HG02763 (cell line): ENCODE results near the gene C10orf90.

Experiments used
- ATAC-seq: cut with Tn5 transposase; IDR thresholded peaks from one replicate; pipeline ENCODE4 v1.9.1; 2021; ENCODE audit warnings: mild to moderate bottlenecking, moderate library complexity; ENCODE audit not compliant: unreplicated experiment

The C10orf90 gene

DNA sequence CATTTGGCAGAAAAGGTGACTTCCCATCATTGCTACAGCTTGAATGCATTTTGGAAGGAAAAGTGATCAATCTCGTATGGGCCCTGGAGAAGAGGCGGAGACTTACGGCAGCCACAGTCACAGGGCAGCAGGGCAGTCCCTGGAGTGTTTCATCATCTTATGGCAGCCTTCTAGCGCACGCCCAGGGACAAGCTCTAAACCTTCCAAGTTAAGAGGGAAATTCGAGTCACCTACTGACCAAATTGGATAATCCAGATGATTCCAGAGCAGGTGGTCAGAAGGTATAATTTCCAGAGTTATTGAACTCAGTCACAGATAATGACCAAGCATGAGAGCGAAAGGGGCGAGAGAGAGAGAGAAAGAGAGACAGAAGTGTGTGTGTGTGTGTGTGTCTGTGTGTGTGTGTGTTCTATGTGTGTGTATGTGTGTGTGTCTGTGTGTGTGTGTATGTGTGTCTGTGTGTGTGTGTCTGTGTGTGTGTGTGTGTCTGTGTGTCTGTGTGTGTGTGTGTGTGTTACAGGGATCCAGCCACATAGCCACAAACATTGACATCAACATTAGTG lies 158.5 kb downstream of the C10orf90 start:
- no peak for ATAC-seq

- no peak for ATAC-seq
These were observed 161.3 kb downstream of the C10orf90 start for GRCh38 chr10:126509182-126509581.

DNA sequence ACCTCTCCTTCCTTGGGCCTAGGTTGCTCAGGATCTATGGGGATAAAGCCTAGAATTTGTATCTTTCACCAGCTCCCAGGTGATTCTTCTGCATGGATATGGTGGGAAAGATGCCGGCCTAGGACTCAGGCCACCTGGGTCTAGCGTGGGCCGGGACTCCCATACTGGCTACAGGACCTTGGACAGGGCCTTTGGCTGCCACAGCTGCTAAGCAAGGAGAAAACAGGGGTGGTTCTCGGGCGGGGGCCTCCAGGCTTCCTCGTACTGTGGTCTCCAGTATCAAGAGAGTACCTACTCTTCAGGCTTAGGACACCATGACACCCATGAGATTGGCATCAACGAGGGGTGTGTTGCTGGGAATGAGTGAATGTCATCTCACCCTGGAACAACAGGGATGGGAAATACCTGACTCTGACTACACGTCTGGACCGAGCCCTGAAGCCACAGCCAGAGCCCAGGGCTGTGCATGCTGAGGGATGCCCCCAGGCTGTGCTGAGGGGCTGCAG lies 161.9 kb downstream of the C10orf90 start:
- no peak for ATAC-seq

- no peak for ATAC-seq
These were observed 165.8 kb downstream of the C10orf90 start for GRCh38 chr10:126504761-126505112.

DNA sequence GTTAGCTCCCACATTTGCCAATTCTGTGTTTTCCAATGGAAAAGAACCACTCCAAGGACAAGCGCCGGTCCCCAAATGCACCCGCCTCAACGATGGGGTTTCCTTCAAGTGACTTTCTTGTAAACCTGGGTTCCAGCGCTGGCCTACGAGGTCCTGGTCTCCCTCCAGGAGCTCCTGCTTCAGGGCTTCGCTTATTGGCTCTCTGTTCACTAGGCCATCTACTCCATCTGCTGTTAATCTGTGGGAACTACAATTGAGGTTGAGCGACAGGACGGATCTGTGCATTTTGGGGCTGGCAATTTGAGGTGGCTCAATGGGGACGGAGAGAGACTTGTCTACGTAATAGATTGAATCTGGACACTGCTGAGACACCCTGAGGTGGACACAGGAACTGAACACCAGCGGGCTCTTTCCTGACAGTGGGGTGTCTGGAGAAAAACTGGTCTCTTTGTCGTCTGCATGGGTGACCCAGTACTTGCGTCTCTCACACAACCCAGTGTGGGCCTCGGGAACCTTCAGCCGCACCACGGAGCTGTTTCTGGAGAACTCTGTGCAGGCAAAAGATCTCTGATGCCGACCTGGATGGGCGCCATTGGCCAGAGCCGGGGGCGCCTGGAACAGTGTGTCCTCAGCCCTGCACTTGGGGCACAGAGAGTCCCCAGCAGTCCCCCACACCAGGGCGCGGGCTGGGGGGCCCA lies 166.3 kb downstream of the C10orf90 start:
- ATAC-seq, result no peak

DNA sequence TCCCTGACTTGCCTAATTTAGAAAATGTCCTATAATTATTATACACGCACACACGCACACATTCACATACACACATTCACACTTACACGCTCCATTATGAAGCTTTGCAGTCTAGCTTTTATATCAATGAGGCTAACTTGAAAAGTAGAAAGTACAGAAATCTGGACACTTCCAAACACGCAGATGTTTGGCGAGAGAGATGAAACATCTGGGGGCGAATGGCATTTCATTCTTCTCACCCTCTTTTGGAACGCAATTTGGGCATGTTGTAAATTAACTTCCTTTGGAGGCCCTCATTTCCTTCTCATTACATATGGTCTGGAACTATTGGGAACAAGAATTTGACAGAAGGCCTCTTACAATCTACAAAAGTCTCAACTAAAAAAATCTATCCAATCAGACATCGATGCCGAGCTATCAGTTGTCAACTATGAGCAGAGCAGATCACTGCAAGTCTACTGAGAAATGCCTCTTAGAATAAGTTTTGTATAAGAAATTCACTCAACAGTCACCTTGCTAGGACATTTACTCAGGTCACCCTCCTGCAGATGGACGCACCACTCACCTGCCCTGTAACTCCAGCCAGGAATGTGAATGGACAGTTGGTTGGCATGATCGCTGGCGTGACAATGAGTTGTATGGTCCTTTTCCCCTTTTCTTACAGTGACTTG lies 167.0 kb downstream of the C10orf90 start:
- no peak for ATAC-seq

GRCh38 chr10:126502441-126502840 lies 168.1 kb downstream of the C10orf90 start:
- ATAC-seq, result no peak

DNA sequence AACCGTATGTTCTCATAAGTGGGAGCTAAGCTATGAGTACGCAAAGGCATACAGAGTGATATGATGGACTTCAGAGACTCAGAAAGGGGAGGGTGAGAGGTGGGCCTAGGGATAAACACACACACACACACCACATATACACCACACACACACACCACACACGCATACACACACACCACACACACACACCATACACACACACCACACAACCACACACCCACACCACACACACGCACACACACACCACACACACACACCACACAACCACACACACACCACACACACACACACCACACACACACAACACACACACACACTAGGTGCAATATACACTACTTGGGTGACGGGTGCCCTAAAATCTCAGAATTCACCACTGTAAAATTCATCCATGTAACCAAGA lies 168.7 kb downstream of the C10orf90 start:
- no peak for ATAC-seq

- no peak for ATAC-seq
These were observed 169.6 kb downstream of the C10orf90 start for GRCh38 chr10:126500866-126501265.

DNA sequence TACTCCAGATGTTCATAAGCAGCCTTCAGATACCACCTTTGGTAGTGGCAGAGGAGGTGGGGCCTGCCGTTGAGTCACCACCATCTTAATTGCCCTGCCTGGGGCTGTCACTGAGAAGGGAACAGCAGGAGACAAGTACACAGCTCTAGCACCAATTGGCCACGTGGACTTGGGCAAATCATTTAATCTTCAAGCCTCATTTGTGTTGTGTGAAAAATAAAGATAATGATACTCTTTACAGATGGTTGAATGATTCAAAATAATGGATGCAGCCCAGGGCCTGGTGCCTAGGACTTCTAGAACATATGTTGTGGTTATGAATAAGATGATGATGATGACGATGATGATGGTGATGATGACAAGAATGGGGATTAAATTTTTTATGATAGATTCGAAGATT lies 170.3 kb downstream of the C10orf90 start:
- ATAC-seq, result no peak

DNA sequence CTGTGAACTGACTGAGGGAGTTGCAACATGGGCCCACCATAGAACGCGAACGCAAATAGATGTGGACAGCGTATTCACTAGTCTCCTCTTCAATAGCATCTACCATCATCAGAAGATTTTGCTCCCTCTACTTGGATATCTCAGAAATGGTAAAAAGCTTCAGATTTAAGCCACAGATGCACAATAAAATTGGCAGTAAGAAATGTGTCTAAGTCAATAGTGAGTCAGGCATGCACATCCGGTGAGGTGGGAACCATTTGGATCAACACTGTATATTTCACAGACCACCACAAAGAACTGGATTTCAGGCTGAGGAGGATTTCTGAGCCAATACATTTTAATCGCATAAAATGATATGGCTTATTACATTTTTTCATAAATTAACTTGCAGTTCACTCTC lies 170.7 kb downstream of the C10orf90 start:
- ATAC-seq, result no peak

GRCh38 chr10:126497672-126498071 lies 172.8 kb downstream of the C10orf90 start:
- no peak for ATAC-seq

DNA sequence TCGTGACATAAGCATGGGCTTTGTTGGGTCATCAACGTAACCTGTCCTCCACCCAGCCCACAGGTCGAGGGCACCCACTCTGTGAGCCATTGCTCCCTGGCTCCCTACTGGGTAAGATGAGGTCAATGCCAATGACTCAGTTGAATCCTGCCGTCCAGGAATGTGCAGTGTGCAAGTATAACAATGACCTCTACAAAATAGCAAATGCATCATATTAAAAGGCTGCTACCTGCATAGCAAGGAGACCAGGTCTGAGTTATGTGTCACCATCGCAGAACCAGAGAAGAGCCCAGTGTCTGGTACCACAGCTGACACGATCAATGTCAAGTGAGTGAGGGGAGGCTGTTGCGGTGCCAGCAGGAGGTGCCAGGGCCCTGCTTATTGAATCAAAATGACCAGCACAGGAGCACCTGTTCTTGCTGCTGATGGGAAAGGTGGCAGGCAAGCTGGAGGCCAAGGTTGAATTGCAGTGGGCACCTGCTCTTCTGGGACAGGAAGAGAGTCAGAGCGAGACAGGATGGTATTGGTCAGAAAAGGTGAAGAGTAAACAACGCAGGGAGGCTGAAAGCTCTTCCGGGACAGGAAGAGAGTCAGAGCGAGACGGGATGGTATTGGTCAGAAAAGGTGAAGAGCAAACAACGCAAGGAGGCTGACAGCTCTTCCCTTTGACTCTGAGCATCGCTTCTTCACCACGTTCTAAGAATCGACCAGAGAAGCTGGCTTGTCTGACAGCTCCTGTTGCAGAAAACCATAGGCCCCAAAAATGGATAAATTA lies 173.5 kb downstream of the C10orf90 start:
- ATAC-seq, result no peak

- ATAC-seq, result no peak
These were observed 179.0 kb downstream of the C10orf90 start for GRCh38 chr10:126491476-126491875.

- ATAC-seq, result no peak
These were observed 189.3 kb downstream of the C10orf90 start for GRCh38 chr10:126481181-126481580.

GRCh38 chr10:126480648-126481047 lies 189.8 kb downstream of the C10orf90 start:
- no peak for ATAC-seq

GRCh38 chr10:126479280-126479895 lies 191.1 kb downstream of the C10orf90 start:
- no peak for ATAC-seq

DNA sequence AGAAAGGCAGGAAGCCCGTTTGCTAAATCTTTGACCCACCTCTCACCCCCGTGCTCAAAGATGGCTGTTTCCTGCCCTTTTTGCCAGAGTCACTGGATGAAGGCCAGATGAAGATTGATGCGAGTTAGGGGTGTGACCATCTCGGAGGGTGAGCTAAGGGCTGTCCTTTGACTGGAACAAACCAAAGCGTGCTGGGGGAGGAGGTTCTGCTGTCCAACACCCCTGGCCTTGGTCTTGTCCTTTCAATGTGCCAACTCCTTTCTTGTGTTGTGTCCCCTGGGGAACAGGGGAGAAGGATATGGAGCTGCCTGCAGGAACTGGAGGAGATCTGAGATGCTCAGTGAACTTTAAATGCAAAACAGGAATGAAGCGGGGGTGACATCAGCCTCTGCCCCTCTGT lies 191.9 kb downstream of the C10orf90 start:
- ATAC-seq, result no peak

DNA sequence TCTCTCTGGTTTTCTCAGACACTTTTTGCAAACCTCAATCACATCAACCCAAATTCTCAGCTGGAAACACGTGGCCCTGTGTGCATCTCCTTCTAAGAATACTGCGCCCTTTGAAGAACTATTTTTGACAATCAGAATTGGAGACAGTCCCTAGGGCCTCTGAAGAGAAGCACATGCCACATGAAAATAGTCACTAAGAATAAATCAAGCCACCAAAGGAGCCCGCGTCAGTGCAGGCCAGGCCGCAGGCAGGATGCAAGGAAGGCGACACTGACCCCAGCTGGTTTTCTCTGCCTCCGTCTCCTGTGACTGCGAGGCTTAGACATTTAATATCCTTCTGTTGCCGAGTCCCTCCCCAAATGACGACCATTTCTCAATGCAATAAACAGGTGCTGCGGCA lies 194.2 kb downstream of the C10orf90 start:
- no peak for ATAC-seq

DNA sequence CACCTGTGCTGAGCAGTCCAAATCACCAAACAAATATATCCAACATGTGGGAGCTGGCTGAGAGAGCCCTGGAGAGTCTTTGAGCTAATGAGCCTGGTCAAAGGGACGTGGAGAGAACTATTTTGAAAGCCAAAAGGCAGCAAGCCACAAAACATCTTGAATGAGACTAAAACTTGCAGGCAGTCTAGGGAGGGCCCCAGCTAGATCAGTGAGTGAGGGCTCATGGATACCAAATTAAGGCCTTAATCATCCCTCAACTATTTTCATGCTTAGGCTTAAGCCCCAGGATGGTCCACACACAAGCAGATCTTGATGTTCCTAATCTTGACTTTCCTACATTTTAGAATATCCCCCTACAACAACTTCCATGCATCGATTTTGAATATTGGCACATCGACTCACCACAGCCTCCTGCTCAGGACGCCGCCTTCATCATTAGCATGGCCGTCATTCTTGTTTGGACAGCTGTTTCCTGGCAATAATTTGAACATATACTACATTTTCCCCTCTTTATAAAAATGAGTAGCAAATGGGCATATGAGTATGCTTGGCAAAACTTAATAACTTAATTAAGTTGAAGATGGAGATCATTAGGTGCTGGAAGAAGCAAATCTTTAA lies 195.3 kb downstream of the C10orf90 start:
- no peak for ATAC-seq

GRCh38 chr10:126474031-126474430 lies 196.5 kb downstream of the C10orf90 start:
- ATAC-seq, result no peak
